HepG2 (cell line): ENCODE measurements around the gene DENND1C. TPM values are rescaled to one million over a fixed set of nuclear protein-coding genes. Genes with fewer than 3 reads are reported as not detected.

Experiments used
- ATAC-seq: fragments of 200-7000 bp; cut with Tn5 transposase; 3 replicates; pipeline ENCODE4 v1.9.1; 2020; ENCODE audit warnings: mild to moderate bottlenecking, moderate library complexity
- BruUV-seq: library from RNA; stranded (reverse); fragments of 400-500 nt; replicated peaks from 2 replicates; lab custom pipeline; 2021; lab: Mats Ljungman, UMichigan
- CTCF ChIA-PET: fragments of 300-600 bp; formaldehyde crosslinking; extraction: SDS; loops from one replicate; lab custom pipeline; 2021; ENCODE audit warnings: low total read pairs, inconsistent platforms, low intra/inter-chr PET ratio; lab: Yijun Ruan, JAX
- POLR2A ChIA-PET: fragments of 350-600 bp; sonication (Branson Sonifier 250); formaldehyde crosslinking; loops from one replicate; lab custom pipeline; 2020; ENCODE audit warnings: antibody characterized with exemption, inconsistent platforms; lab: Yijun Ruan, JAX
- DNase-seq: peaks from one replicate; pipeline ENCODE4 v3.0.0-alpha.2; 2015; ENCODE audit warnings: low spot score
- FAIRE-seq: peaks from 3 replicates; lab custom pipeline; 2011; peaks lifted over from hg19 to GRCh38; lab: Jason Lieb, UNC
- H2AFZ ChIP-seq: one replicate; pipeline ENCODE4 v1.6.1; 2011; ENCODE audit warnings: low read length, inconsistent platforms
- H3K27ac ChIP-seq: fragments of 300-600 bp; 3 replicates; pipeline ENCODE4 v1.8.0; 2011; ENCODE audit warnings: mixed run types, mild to moderate bottlenecking, mixed read lengths, low read length, inconsistent platforms; ENCODE audit not compliant: insufficient read depth; ENCODE audit errors: extremely low read length
- H3K27me3 ChIP-seq, 2 experiments: fragments of 200-600 bp in 1 of 2; 2 replicates in 1 of 2; 3 replicates in 1 of 2; pipeline versions ENCODE4 v1.6.0 to v1.8.0; 2011; ENCODE audit warnings: low read length in 2 of 2, mild to moderate bottlenecking in 2 of 2, moderate library complexity in 2 of 2, inconsistent platforms in 1 of 2; ENCODE audit not compliant: insufficient read depth in 2 of 2, control insufficient read depth in 1 of 2
- H3K36me3 ChIP-seq, 2 experiments: fragments of 200-600 bp in 1 of 2; replicated peaks in 1 of 2; 2 replicates in 1 of 2; 3 replicates in 1 of 2; pipeline versions ENCODE4 v1.5.1 to v1.8.0; 2011; ENCODE audit warnings: low read length in 2 of 2, inconsistent platforms in 1 of 2; ENCODE audit not compliant: insufficient read depth in 2 of 2, control insufficient read depth in 1 of 2
- H3K4me1 ChIP-seq: 2 replicates; pipeline ENCODE4 v1.5.1; 2012; ENCODE audit warnings: low read length, inconsistent platforms; ENCODE audit not compliant: insufficient read depth
- H3K4me2 ChIP-seq: 2 replicates; pipeline ENCODE4 v1.6.0; 2011; ENCODE audit warnings: low read depth, low read length, inconsistent platforms
- H3K4me3 ChIP-seq, 3 experiments: fragments of 200-600 bp in 1 of 3; sonication (generic), shearing (Covaris generic) in 1 of 3; replicated peaks in 1 of 3; 2 replicates each; pipeline ENCODE4 v1.5.1; 2011 to 2016; ENCODE audit warnings: low read length in 3 of 3, inconsistent platforms in 2 of 3, low read depth in 2 of 3, mild to moderate bottlenecking in 2 of 3, control low read depth in 1 of 3, mixed read lengths in 1 of 3; ENCODE audit not compliant: insufficient read depth in 1 of 3
- H3K79me2 ChIP-seq: one replicate; pipeline ENCODE4 v1.6.1; 2011; ENCODE audit warnings: low read length, inconsistent platforms; ENCODE audit not compliant: insufficient read depth
- H3K9ac ChIP-seq: 2 replicates; pipeline ENCODE4 v1.6.0; 2011; ENCODE audit warnings: mild to moderate bottlenecking, low read depth, low read length, inconsistent platforms; ENCODE audit not compliant: insufficient read depth
- H3K9me3 ChIP-seq: 2 replicates; pipeline ENCODE4 v1.5.1; 2012; ENCODE audit warnings: mild to moderate bottlenecking, low read length
- H4K20me1 ChIP-seq: 2 replicates; pipeline ENCODE4 v1.6.0; 2011; ENCODE audit warnings: inconsistent platforms, mild to moderate bottlenecking, low read length, moderate library complexity; ENCODE audit not compliant: insufficient read depth
- FOXK2 ChIP-seq: fragments of 450-650 bp; IDR thresholded peaks from 2 replicates; pipeline ENCODE4 v1.6.1; 2016
- GTF2F1 ChIP-seq: fragments of 150-350 bp; IDR thresholded peaks from 2 replicates; pipeline ENCODE4 v1.6.1; 2014; ENCODE audit warnings: low read length
- HNRNPUL1 ChIP-seq: fragments of 200-400 bp; formaldehyde crosslinking; IDR thresholded peaks from 2 replicates; pipeline ENCODE4 v1.6.1; 2017; ENCODE audit warnings: low read depth, mild to moderate bottlenecking, low read length, moderate library complexity
- IRF9 ChIP-seq: sonication (generic); formaldehyde crosslinking; IDR thresholded peaks from 2 replicates; pipeline ENCODE4 v1.8.0; 2022; ENCODE audit warnings: missing genetic modification reagents, mild to moderate bottlenecking, borderline replicate concordance
- RCOR2 ChIP-seq: IDR thresholded peaks from 2 replicates; pipeline ENCODE4 v1.6.1; 2016; ENCODE audit warnings: missing biosample characterization, missing genetic modification reagents
- SP5 ChIP-seq: IDR thresholded peaks from 2 replicates; pipeline ENCODE4 v1.6.1; 2016; ENCODE audit warnings: low read depth, borderline replicate concordance
- TFDP1 ChIP-seq: IDR thresholded peaks from 2 replicates; pipeline ENCODE4 v1.6.1; 2016; ENCODE audit warnings: missing compliant biosample characterization, missing genetic modification reagents, borderline replicate concordance
- ZBTB37 ChIP-seq: sonication (generic); formaldehyde crosslinking; IDR thresholded peaks from 2 replicates; pipeline ENCODE4 v1.4.0; 2020; ENCODE audit warnings: mild to moderate bottlenecking, missing genetic modification reagents
- ZFP36L2 ChIP-seq: sonication (generic); formaldehyde crosslinking; IDR thresholded peaks from 2 replicates; pipeline ENCODE4 v1.4.0; 2020; ENCODE audit warnings: missing genetic modification reagents
- ZHX1 ChIP-seq: sonication (generic); formaldehyde crosslinking; IDR thresholded peaks from 2 replicates; pipeline ENCODE4 v1.8.1; 2022; ENCODE audit warnings: low read depth, mild to moderate bottlenecking, missing genetic modification reagents
- ZMAT3 ChIP-seq: sonication (generic); formaldehyde crosslinking; conservative IDR thresholded peaks from 2 replicates; pipeline ENCODE4 v1.7.0; 2021; ENCODE audit warnings: missing genetic modification reagents
- ZNF143 ChIP-seq: sonication (generic); formaldehyde crosslinking; IDR thresholded peaks from 2 replicates; pipeline ENCODE4 v1.4.0; 2020; ENCODE audit warnings: missing genetic modification reagents
- ZNF225 ChIP-seq: sonication (generic); formaldehyde crosslinking; IDR thresholded peaks from 2 replicates; pipeline ENCODE4 v1.4.0; 2020; ENCODE audit warnings: mild to moderate bottlenecking, missing genetic modification reagents
- ZNF337 ChIP-seq: sonication (generic); formaldehyde crosslinking; IDR thresholded peaks from 2 replicates; pipeline ENCODE4 v1.5.1; 2020; ENCODE audit warnings: missing genetic modification reagents, low read depth, mild to moderate bottlenecking, borderline replicate concordance
- ZNF451 ChIP-seq: sonication (generic); formaldehyde crosslinking; IDR thresholded peaks from 2 replicates; pipeline ENCODE4 v1.5.0; 2020; ENCODE audit warnings: mild to moderate bottlenecking, missing genetic modification reagents
- ZNF512B ChIP-seq: sonication (generic); formaldehyde crosslinking; IDR thresholded peaks from 2 replicates; pipeline ENCODE4 v1.5.1; 2020; ENCODE audit warnings: missing genetic modification reagents, mild to moderate bottlenecking, borderline replicate concordance
- ZNF530 ChIP-seq: sonication (generic); formaldehyde crosslinking; IDR thresholded peaks from 2 replicates; pipeline ENCODE4 v1.5.0; 2020; ENCODE audit warnings: low read depth, mild to moderate bottlenecking, missing genetic modification reagents
- WGBS: methylation state at CpG from one replicate; pipeline ENCODE4 v1.1.6; 2017; ENCODE audit warnings: low lambda C conversion rate; 5-methylcytosine and 5-hydroxymethylcytosine counted together
- in situ Hi-C: cut with HindIII; loops from 2 replicates; pipeline ENCODE4 v1.10.0; 2017; ENCODE audit warnings: low pct_unique_long_range_greater_than_20kb; ENCODE audit not compliant: extremely low pct_ligation_motif_present
- intact Hi-C: fragments of 100-400 bp; cut with micrococcal nuclease; formaldehyde crosslinking; loops from one replicate; pipeline ENCODE4 v1.10.0; 2022; ENCODE audit not compliant: unreplicated experiment
- polyA plus RNA-seq, 8 experiments: library from polyadenylated mRNA; depleted of rRNA in 3 of 8; stranded (reverse) in 7 of 8; unstranded in 1 of 8; fragments of >200 nt; fragmentation: Illumina TruSeq in 4 of 8; extraction: Trizol in 4 of 8; gene quantifications; 2 replicates each; pipeline versions ENCODE4 v1.2.1 to v1.2.3, GENCODE V29; 2011 to 2016; ENCODE audit warnings: low read depth in 4 of 8, missing spikeins in 1 of 8, mixed read lengths in 1 of 8; ENCODE audit not compliant: insufficient read depth in 1 of 8
- total RNA-seq, 5 experiments: library from RNA; depleted of rRNA; stranded (reverse); fragments of >200 nt; fragmentation: Illumina TruSeq; extraction: Trizol; gene quantifications; 2 replicates each; pipeline ENCODE4 v1.2.3, GENCODE V29; 2016; ENCODE audit warnings: low read depth in 1 of 5

DENND1C gene
- total and polyA plus RNA-seq, 2 of the 13 experiments (the other 11 are each of a cell fraction or from before 2014, with no cell fraction given), result 0.04 to 0.73 TPM

GRCh38 chr19:6452899-6453298 is 28.7 kb downstream of the DENND1C start:
- intact Hi-C loops (no loop called here), in situ Hi-C loops (no loop called here)
- Histone ChIP-seq H3K79me2 (no peaks in the 10 kb centered on the region), H3K27me3 (no peaks in the 10 kb centered on the region), H3K27ac (no peak overlapping the region), H3K9ac (no peak overlapping the region), H3K9me3 (peaks cover 5% of the 10 kb centered on the region; the same call in 1 of the 2 replicates), H3K4me2 (no peak overlapping the region), H3K36me3 (peaks cover 10 to 24% of the 10 kb centered on the region in 2 experiments), H3K4me3 (no peak overlapping the region), H2AFZ (no peak overlapping the region), H3K4me1 (no peaks in the 10 kb centered on the region), H4K20me1 (no peaks in the 10 kb centered on the region)
- no TSS peak for BruUV-seq
- DNase-seq (no peak), ATAC-seq (no peak), FAIRE-seq (no peak)
- 96% methylated on average over 2 of the region's 2 CpGs for WGBS
- ChIA-PET CTCF (no interaction called here), POLR2A (no interaction called here)
- no peak for TF ChIP-seq IRF9 (CRISPR knock-in tag)
- TF ChIP-seq TFDP1, result no peak
- no peak for TF ChIP-seq ZFP36L2 (CRISPR knock-in tag)
- TF ChIP-seq RCOR2 (CRISPR knock-in tag), result no peak
- no peak for TF ChIP-seq ZNF143
- no peak for TF ChIP-seq ZNF451 (CRISPR knock-in tag)
- no peak for TF ChIP-seq ZNF337 (CRISPR knock-in tag)
- TF ChIP-seq SP5, result no peak
- no peak for TF ChIP-seq ZMAT3 (CRISPR knock-in tag)
- TF ChIP-seq FOXK2, result no peak
- TF ChIP-seq ZBTB37 (CRISPR knock-in tag), result no peak
- no peak for TF ChIP-seq ZHX1 (CRISPR knock-in tag)
- no peak for TF ChIP-seq ZNF512B (CRISPR knock-in tag)
- TF ChIP-seq GTF2F1, result no peak
- TF ChIP-seq ZNF225 (CRISPR knock-in tag), result no peak
- TF ChIP-seq HNRNPUL1, result no peak
- TF ChIP-seq ZNF530 (CRISPR knock-in tag), result no peak
